Upper lobe of left lung (tissue), 4 donors: ENCODE results near the gene LEAP2.

Source experiments
- CTCF ChIP-seq, 6 experiments: fragments of 450-650 bp in 4 of 6; fragments of 200-600 bp in 2 of 6; sonication (generic) in 2 of 6; IDR thresholded peaks; one replicate each; pipeline ENCODE4 v1.5.1; 2016 to 2019; ENCODE audit warnings: antibody characterized with exemption in 6 of 6
- POLR2AphosphoS5 ChIP-seq, 2 donors: sonication (generic); formaldehyde crosslinking; IDR thresholded peaks; one replicate each; pipeline ENCODE4 v1.5.1; 2017; ENCODE audit warnings: antibody characterized with exemption in 2 of 2

- no peak for TF ChIP-seq CTCF (IDR thresholded peaks at IDR 0.05)
- no peak for TF ChIP-seq POLR2AphosphoS5 (IDR thresholded peaks at IDR 0.05)
Observed at GRCh38 chr5:132838516-132839282, 34.8 kb upstream of the LEAP2 start.
